ENCODE measurements around the gene ARHGEF37. TPM values are rescaled to one million over a fixed set of nuclear protein-coding genes. Genes with fewer than 3 reads are reported as not detected.

Gene ARHGEF37
- total and polyA plus RNA-seq, 2 donors (not counting 1 experiment from before 2014, with no cell fraction given) = 0.31 to 5.3 TPM

- Histone ChIP-seq H3K79me2 (ENCODE audit: control insufficient read depth, insufficient read depth, low read length) (no peaks in the 10 kb centered on the region), H3K4me2 (ENCODE audit: extremely low read depth, insufficient read depth, low read length) (no peak overlapping the region), H3K27ac (ENCODE audit: insufficient read depth, low read length) (no peak overlapping the region), H3K9me3 (ENCODE audit: control insufficient read depth, insufficient read depth, low read depth, low read length) (no peaks in the 10 kb centered on the region), H4K20me1 (ENCODE audit: control insufficient read depth, extremely low read depth, insufficient read depth, low read length) (no peaks in the 10 kb centered on the region), H2AFZ (ENCODE audit: low read length) (no peak overlapping the region), H3K36me3 (ENCODE audit: control insufficient read depth, insufficient read depth, low read length) (no peaks in the 10 kb centered on the region), H3K27me3 (ENCODE audit: control insufficient read depth, insufficient read depth, low read length) (no peaks in the 10 kb centered on the region), H3K4me1 (ENCODE audit: control insufficient read depth, extremely low read depth, insufficient read depth, low read length) (no peaks in the 10 kb centered on the region), H3K9ac (ENCODE audit: insufficient read depth, low read length) (no peak overlapping the region), H3K4me3 (replicated peaks in 1 of 4; ENCODE audit: control extremely low read depth in 1 of 4, insufficient read depth in 1 of 4, low read depth in 3 of 4, low read length in 4 of 4) (no peak overlapping the region)
- TF ChIP-seq EZH2 (IDR thresholded peaks at IDR 0.05; ENCODE audit: low read length, missing control alignments) = no peak
- no peak for TF ChIP-seq CTCF (conservative IDR thresholded peaks at IDR 0.05 in 1 of 2, IDR thresholded peaks at IDR 0.05 in 1 of 2; ENCODE audit: low read depth in 1 of 2, low read length in 2 of 2)
- DNase-seq (ENCODE audit: low read depth in 2 of 2) = no peak
Measured at GRCh38 chr5:149664083-149664482, 82.8 kb downstream of the ARHGEF37 start.

- Histone ChIP-seq H3K79me2 (ENCODE audit: control insufficient read depth, insufficient read depth, low read length) (no peaks in the 10 kb centered on the region), H4K20me1 (ENCODE audit: control insufficient read depth, extremely low read depth, insufficient read depth, low read length) (no peaks in the 10 kb centered on the region), H3K4me1 (ENCODE audit: control insufficient read depth, extremely low read depth, insufficient read depth, low read length) (no peaks in the 10 kb centered on the region), H3K27ac (ENCODE audit: insufficient read depth, low read length) (no peak overlapping the region), H3K36me3 (ENCODE audit: control insufficient read depth, insufficient read depth, low read length) (no peaks in the 10 kb centered on the region), H3K4me2 (ENCODE audit: extremely low read depth, insufficient read depth, low read length) (no peak overlapping the region), H2AFZ (ENCODE audit: low read length) (no peak overlapping the region), H3K4me3 (replicated peaks in 1 of 4; ENCODE audit: control extremely low read depth in 1 of 4, insufficient read depth in 1 of 4, low read depth in 3 of 4, low read length in 4 of 4) (no peak overlapping the region), H3K27me3 (ENCODE audit: control insufficient read depth, insufficient read depth, low read length) (no peaks in the 10 kb centered on the region), H3K9ac (ENCODE audit: insufficient read depth, low read length) (no peak overlapping the region), H3K9me3 (ENCODE audit: control insufficient read depth, insufficient read depth, low read depth, low read length) (no peaks in the 10 kb centered on the region)
- TF ChIP-seq EZH2 (IDR thresholded peaks at IDR 0.05; ENCODE audit: low read length, missing control alignments) (no peak), CTCF (conservative IDR thresholded peaks at IDR 0.05 in 1 of 2, IDR thresholded peaks at IDR 0.05 in 1 of 2; ENCODE audit: low read depth in 1 of 2, low read length in 2 of 2) (no peak)
- no peak for DNase-seq (ENCODE audit: low read depth in 2 of 2)
Measured at GRCh38 chr5:149664666-149665415, 83.5 kb downstream of the ARHGEF37 start.

- TF ChIP-seq CTCF (conservative IDR thresholded peaks at IDR 0.05 in 1 of 2, IDR thresholded peaks at IDR 0.05 in 1 of 2; ENCODE audit: low read depth in 1 of 2, low read length in 2 of 2) (no peak), EZH2 (IDR thresholded peaks at IDR 0.05; ENCODE audit: low read length, missing control alignments) (no peak)
- Histone ChIP-seq H3K27me3 (ENCODE audit: control insufficient read depth, insufficient read depth, low read length) (no peaks in the 10 kb centered on the region), H3K4me1 (ENCODE audit: control insufficient read depth, extremely low read depth, insufficient read depth, low read length) (no peaks in the 10 kb centered on the region), H3K9ac (ENCODE audit: insufficient read depth, low read length) (no peak overlapping the region), H2AFZ (ENCODE audit: low read length) (no peak overlapping the region), H3K27ac (ENCODE audit: insufficient read depth, low read length) (no peak overlapping the region), H4K20me1 (ENCODE audit: control insufficient read depth, extremely low read depth, insufficient read depth, low read length) (no peaks in the 10 kb centered on the region), H3K4me3 (replicated peaks in 1 of 4; ENCODE audit: control extremely low read depth in 1 of 4, insufficient read depth in 1 of 4, low read depth in 3 of 4, low read length in 4 of 4) (no peak overlapping the region), H3K36me3 (ENCODE audit: control insufficient read depth, insufficient read depth, low read length) (no peaks in the 10 kb centered on the region), H3K79me2 (ENCODE audit: control insufficient read depth, insufficient read depth, low read length) (no peaks in the 10 kb centered on the region), H3K4me2 (ENCODE audit: extremely low read depth, insufficient read depth, low read length) (no peak overlapping the region), H3K9me3 (ENCODE audit: control insufficient read depth, insufficient read depth, low read depth, low read length) (no peaks in the 10 kb centered on the region)
- DNase-seq (ENCODE audit: low read depth in 2 of 2) = no peak
Measured at GRCh38 chr5:149665416-149666175, 84.3 kb downstream of the ARHGEF37 start.

Data from fibroblast of lung (primary cell).